WTC11 (cell line): ENCODE data around the gene SNPH. TPM values are rescaled to one million over a fixed set of nuclear protein-coding genes. Genes with fewer than 3 reads are reported as not detected.

Source experiments
- ATAC-seq: fragments of 200-7000 bp; cut with Tn5 transposase; 2 replicates; pipeline ENCODE4 v1.10.0; 2021; ENCODE audit warnings: mild to moderate bottlenecking, moderate library complexity
- CTCF ChIA-PET: fragments of 300-600 bp; sonication (Branson Sonifier 250); formaldehyde crosslinking; loops from one replicate; lab custom pipeline; 2021; ENCODE audit warnings: antibody characterized with exemption; lab: Charles Lee
- POLR2A ChIA-PET: fragments of 350-600 bp; sonication (Branson Sonifier 250); formaldehyde crosslinking; loops from one replicate; lab custom pipeline; 2021; ENCODE audit warnings: antibody characterized with exemption; lab: Charles Lee
- DNase-seq: peaks from one replicate; pipeline ENCODE4 v3.0.0; 2021; ENCODE audit warnings: low spot score
- H3K27ac Mint-ChIP-seq: 2 replicates; pipeline ENCODE4 v1.8.0; 2021; ENCODE audit warnings: mixed read lengths
- H3K27me3 Mint-ChIP-seq: 2 replicates; pipeline ENCODE4 v1.8.0; 2021; ENCODE audit warnings: low read depth, mild to moderate bottlenecking, moderate library complexity, mixed read lengths
- H3K36me3 Mint-ChIP-seq: 2 replicates; pipeline ENCODE4 v1.8.0; 2021; ENCODE audit warnings: mixed read lengths
- H3K4me1 Mint-ChIP-seq: 2 replicates; pipeline ENCODE4 v1.8.0; 2022; ENCODE audit warnings: mixed read lengths
- H3K4me3 Mint-ChIP-seq: 2 replicates; pipeline ENCODE4 v1.8.0; 2021; ENCODE audit warnings: mild to moderate bottlenecking, moderate library complexity, mixed read lengths
- H3K9me3 Mint-ChIP-seq: 2 replicates; pipeline ENCODE4 v1.8.0; 2021; ENCODE audit warnings: mixed read lengths
- ARID4B ChIP-seq: sonication (generic); formaldehyde crosslinking; IDR thresholded peaks from 2 replicates; pipeline ENCODE4 v1.8.0; 2023; ENCODE audit warnings: missing genetic modification reagents, mild to moderate bottlenecking, borderline replicate concordance
- ATF3 ChIP-seq: sonication (generic); formaldehyde crosslinking; conservative IDR thresholded peaks from 2 replicates; pipeline ENCODE4 v1.8.1; 2022; ENCODE audit warnings: mild to moderate bottlenecking, missing genetic modification reagents
- CBFB ChIP-seq: sonication (generic); formaldehyde crosslinking; IDR thresholded peaks from 2 replicates; pipeline ENCODE4 v1.8.1; 2022; ENCODE audit warnings: mild to moderate bottlenecking, low read depth, missing genetic modification reagents
- CREM ChIP-seq: sonication (generic); formaldehyde crosslinking; IDR thresholded peaks from 2 replicates; pipeline ENCODE4 v1.8.1; 2022; ENCODE audit warnings: mild to moderate bottlenecking, missing genetic modification reagents, moderate library complexity
- ERG ChIP-seq: fragments of 250-450 bp; sonication (Bioruptor Pico); IDR thresholded peaks from 2 replicates; pipeline ENCODE4 v1.8.0; 2021; ENCODE audit warnings: mild to moderate bottlenecking
- GABPB1 ChIP-seq: sonication (generic); formaldehyde crosslinking; IDR thresholded peaks from 2 replicates; pipeline ENCODE4 v1.8.1; 2023; ENCODE audit warnings: mild to moderate bottlenecking, missing genetic modification reagents
- GTF2I ChIP-seq: fragments of 250-450 bp; sonication (Bioruptor Pico); conservative IDR thresholded peaks from 2 replicates; pipeline ENCODE4 v1.4.0; 2021; ENCODE audit warnings: mild to moderate bottlenecking
- KAT7 ChIP-seq: sonication (generic); formaldehyde crosslinking; IDR thresholded peaks from 2 replicates; pipeline ENCODE4 v1.8.1; 2023; ENCODE audit warnings: missing genetic modification reagents, mild to moderate bottlenecking, borderline replicate concordance
- NR2C2 ChIP-seq: sonication (generic); formaldehyde crosslinking; IDR thresholded peaks from 2 replicates; pipeline ENCODE4 v1.8.0; 2022; ENCODE audit warnings: mild to moderate bottlenecking, missing genetic modification reagents
- SMAD3 ChIP-seq: sonication (generic); formaldehyde crosslinking; IDR thresholded peaks from 2 replicates; pipeline ENCODE4 v1.8.0; 2022; ENCODE audit warnings: missing genetic modification reagents, mild to moderate bottlenecking, borderline replicate concordance
- TCF7 ChIP-seq: sonication (generic); formaldehyde crosslinking; IDR thresholded peaks from 2 replicates; pipeline ENCODE4 v1.8.0; 2022; ENCODE audit warnings: mild to moderate bottlenecking, low read depth, missing genetic modification reagents, moderate library complexity
- TP53 ChIP-seq: sonication (generic); formaldehyde crosslinking; IDR thresholded peaks from 2 replicates; pipeline ENCODE4 v1.8.1; 2023; ENCODE audit warnings: mild to moderate bottlenecking, missing genetic modification reagents
- ZBTB21 ChIP-seq: sonication (generic); formaldehyde crosslinking; IDR thresholded peaks from 2 replicates; pipeline ENCODE4 v1.8.1; 2023; ENCODE audit warnings: mild to moderate bottlenecking, missing genetic modification reagents, borderline replicate concordance
- ZNF138 ChIP-seq: sonication (generic); formaldehyde crosslinking; conservative IDR thresholded peaks from 2 replicates; pipeline ENCODE4 v1.8.1; 2022; ENCODE audit warnings: mild to moderate bottlenecking, moderate library complexity, missing genetic modification reagents
- ZNF219 ChIP-seq: sonication (generic); formaldehyde crosslinking; IDR thresholded peaks from 2 replicates; pipeline ENCODE4 v1.8.0; 2023; ENCODE audit warnings: missing genetic modification reagents, mild to moderate bottlenecking, borderline replicate concordance
- ZNF396 ChIP-seq: fragments of 250-450 bp; sonication (Bioruptor Pico); IDR thresholded peaks from 2 replicates; pipeline ENCODE4 v1.8.0; 2021; ENCODE audit warnings: mild to moderate bottlenecking, moderate library complexity, borderline replicate concordance
- ZNF423 ChIP-seq: fragments of 250-450 bp; sonication (Bioruptor Pico); IDR thresholded peaks from 2 replicates; pipeline ENCODE4 v2.1.2; 2022; ENCODE audit warnings: mild to moderate bottlenecking, moderate library complexity
- ZNF512 ChIP-seq: sonication (generic); formaldehyde crosslinking; IDR thresholded peaks from 2 replicates; pipeline ENCODE4 v1.8.1; 2022; ENCODE audit warnings: missing genetic modification reagents, borderline replicate concordance
- total RNA-seq: library from RNA; stranded (reverse); gene quantifications from 3 replicates; pipeline ENCODE4 v1.2.3, GENCODE V29; 2021

The SNPH gene
- total RNA-seq, 1 experiment from 2014 or later: 3.5 TPM

- DNase-seq (no peak), ATAC-seq (no peak)
- Mint-ChIP-seq H3K27me3 (no peaks in the 10 kb centered on the region; the same call in 1 of the 2 replicates), H3K36me3 (peaks cover 16% of the 10 kb centered on the region), H3K27ac (no peak overlapping the region; the same call in 1 of the 2 replicates), H3K4me3 (no peak overlapping the region), H3K9me3 (no peaks in the 10 kb centered on the region)
- POLR2A ChIA-PET: interaction anchor here (1.0 kb wide), 1 partner anchor 11 kb away, joined by 3 read pairs; no protein-coding TSS in a partner anchor
- TF ChIP-seq ZNF396: no peak
- TF ChIP-seq, all 79 proteins: peak for 0
- CTCF ChIA-PET: interaction anchor here (0.6 to 2.0 kb wide), 5 partner anchors 23 to 441 kb away, joined by 3 to 9 read pairs (median 3); no protein-coding TSS in a partner anchor
- H3K4me1 Mint-ChIP-seq: peaks cover 16% of the 10 kb centered on the region
Measured at GRCh38 chr20:1335961-1336698, 70.0 kb downstream of the SNPH start.

- H3K27ac Mint-ChIP-seq: no peak overlapping the region
- no peaks in the 10 kb centered on the region; the same call in 1 of the 2 replicates for H3K27me3 Mint-ChIP-seq
- peak; percentile 48 for ATAC-seq
- H3K4me1 Mint-ChIP-seq: peaks cover 16% of the 10 kb centered on the region
- ChIA-PET POLR2A (no interaction called here), CTCF (interaction anchor here (0.6 to 2.0 kb wide), 5 partner anchors 24 to 440 kb away, joined by 3 to 9 read pairs (median 3); no protein-coding TSS in a partner anchor)
- no peaks in the 10 kb centered on the region for H3K9me3 Mint-ChIP-seq
- H3K4me3 Mint-ChIP-seq: no peak overlapping the region
- TF ChIP-seq ZNF512 (no peak), TCF7 (CRISPR knock-in tag) (no peak), ZNF423 (CRISPR knock-in tag) (no peak), TP53 (CRISPR knock-in tag) (no peak), ZBTB21 (no peak), KAT7 (no peak)
- TF ChIP-seq, all 79 proteins: peak for 0
- peaks cover 16% of the 10 kb centered on the region for H3K36me3 Mint-ChIP-seq
- DNase-seq: no peak
Measured at GRCh38 chr20:1336699-1337367, 70.7 kb downstream of the SNPH start.

GRCh38 chr20:1337441-1337840, 71.3 kb downstream of the SNPH start:
- Mint-ChIP-seq H3K27me3 (no peaks in the 10 kb centered on the region; the same call in 1 of the 2 replicates), H3K27ac (no peak overlapping the region; the same call in 1 of the 2 replicates), H3K4me3 (no peak overlapping the region), H3K4me1 (peaks cover 16% of the 10 kb centered on the region), H3K36me3 (peaks cover 11% of the 10 kb centered on the region; the same call in 1 of the 2 replicates), H3K9me3 (no peaks in the 10 kb centered on the region)
- DNase-seq (no peak), ATAC-seq (no peak)
- ChIA-PET POLR2A (no interaction called here), CTCF (interaction anchor here (1.2 to 2.0 kb wide), 2 partner anchors 25 to 167 kb away, joined by 3 to 9 read pairs; no protein-coding TSS in a partner anchor)
- TF ChIP-seq CREM (CRISPR knock-in tag) (no peak), GTF2I (CRISPR knock-in tag) (no peak), ARID4B (CRISPR knock-in tag) (no peak), SMAD3 (CRISPR knock-in tag) (no peak), ZNF138 (CRISPR knock-in tag) (no peak), ERG (CRISPR knock-in tag) (no peak), ZNF219 (CRISPR knock-in tag) (no peak), GABPB1 (no peak), CBFB (no peak), KAT7 (no peak), ATF3 (CRISPR knock-in tag) (no peak), NR2C2 (no peak), TCF7 (CRISPR knock-in tag) (no peak)
